ENCODE data around the gene EYA2.

DNA sequence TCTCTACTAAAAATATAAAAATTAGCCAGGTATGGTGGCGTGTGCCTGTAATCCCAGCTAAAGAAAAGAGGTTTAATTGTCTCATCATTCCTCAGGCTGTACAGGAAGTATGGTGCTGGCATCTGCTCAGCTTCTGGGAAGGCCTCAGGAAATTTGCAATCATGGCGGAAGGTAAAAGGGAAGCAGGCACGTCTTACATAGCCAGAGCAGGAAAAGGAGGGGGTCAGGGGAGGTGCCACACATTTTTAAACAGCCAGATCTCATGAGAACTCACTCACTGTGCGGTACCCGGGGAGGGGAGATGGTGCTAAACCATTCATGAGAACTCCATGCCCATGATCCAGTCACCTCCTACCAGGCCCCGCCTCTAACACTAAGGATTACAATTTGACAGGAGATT lies 191.7 kb downstream of the EYA2 start:
- TF ChIP-seq, protein P1, sequence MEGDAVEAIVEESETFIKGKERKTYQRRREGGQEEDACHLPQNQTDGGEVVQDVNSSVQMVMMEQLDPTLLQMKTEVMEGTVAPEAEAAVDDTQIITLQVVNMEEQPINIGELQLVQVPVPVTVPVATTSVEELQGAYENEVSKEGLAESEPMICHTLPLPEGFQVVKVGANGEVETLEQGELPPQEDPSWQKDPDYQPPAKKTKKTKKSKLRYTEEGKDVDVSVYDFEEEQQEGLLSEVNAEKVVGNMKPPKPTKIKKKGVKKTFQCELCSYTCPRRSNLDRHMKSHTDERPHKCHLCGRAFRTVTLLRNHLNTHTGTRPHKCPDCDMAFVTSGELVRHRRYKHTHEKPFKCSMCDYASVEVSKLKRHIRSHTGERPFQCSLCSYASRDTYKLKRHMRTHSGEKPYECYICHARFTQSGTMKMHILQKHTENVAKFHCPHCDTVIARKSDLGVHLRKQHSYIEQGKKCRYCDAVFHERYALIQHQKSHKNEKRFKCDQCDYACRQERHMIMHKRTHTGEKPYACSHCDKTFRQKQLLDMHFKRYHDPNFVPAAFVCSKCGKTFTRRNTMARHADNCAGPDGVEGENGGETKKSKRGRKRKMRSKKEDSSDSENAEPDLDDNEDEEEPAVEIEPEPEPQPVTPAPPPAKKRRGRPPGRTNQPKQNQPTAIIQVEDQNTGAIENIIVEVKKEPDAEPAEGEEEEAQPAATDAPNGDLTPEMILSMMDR (conservative IDR thresholded peaks at IDR 0.05 in 1 of 2, IDR thresholded peaks at IDR 0.05 in 1 of 2; ENCODE audit: extremely low read depth in 1 of 2, insufficient read depth in 1 of 2, low read depth in 1 of 2, low read length in 2 of 2), result no peak
- TF ChIP-seq EZH2 (IDR thresholded peaks at IDR 0.05; ENCODE audit: borderline replicate concordance, low read length), result no peak

Data from mammary epithelial cell (primary cell).